Measurements from ENCODE around the gene NAE1.

NAE1 gene

GRCh38 chr16:66849549-66849948 is 18.8 kb upstream of the NAE1 start:
- DNase-seq: no peak

- DNase-seq: no peak
Observed at GRCh38 chr16:66849021-66849420, 18.2 kb upstream of the NAE1 start.

GRCh38 chr16:66848172-66848571 is 17.4 kb upstream of the NAE1 start:
- no peak for DNase-seq

- no peak for DNase-seq
Observed at GRCh38 chr16:66847533-66848067, 16.8 kb upstream of the NAE1 start.

- DNase-seq: no peak
Observed at GRCh38 chr16:66846831-66847230, 16.1 kb upstream of the NAE1 start.

- DNase-seq: no peak
Observed at GRCh38 chr16:66846266-66846665, 15.5 kb upstream of the NAE1 start.

GRCh38 chr16:66845791-66846221 is 15.0 kb upstream of the NAE1 start:
- no peak for DNase-seq

GRCh38 chr16:66845080-66845410 is 14.3 kb upstream of the NAE1 start:
- no peak for DNase-seq

- DNase-seq: no peak
Observed at GRCh38 chr16:66844342-66845079, 13.7 kb upstream of the NAE1 start, which contains the start of gene CA7. Gene CA7, plus strand, starts transcription at chr16:66844414. Its CDS starts 74 bp downstream, at chr16:66844488.

GRCh38 chr16:66844009-66844341 is 13.2 kb upstream of the NAE1 start:
- DNase-seq: no peak

GRCh38 chr16:66843191-66843590 is 12.4 kb upstream of the NAE1 start:
- DNase-seq: no peak

- no peak for DNase-seq
Observed at GRCh38 chr16:66842765-66843164, 12.0 kb upstream of the NAE1 start.

- no peak for DNase-seq
Observed at GRCh38 chr16:66841366-66841765, 10.6 kb upstream of the NAE1 start.

GRCh38 chr16:66840883-66841282 is 10.1 kb upstream of the NAE1 start:
- DNase-seq: no peak

GRCh38 chr16:66834746-66835145 is 4.0 kb upstream of the NAE1 start:
- DNase-seq: no peak

- DNase-seq: no peak
Observed at GRCh38 chr16:66832661-66833305, 2.0 kb upstream of the NAE1 start.

- DNase-seq: no peak
Observed at GRCh38 chr16:66832190-66832589, 1.4 kb upstream of the NAE1 start.

GRCh38 chr16:66824006-66824405 is 6.8 kb downstream of the NAE1 start:
- no peak for DNase-seq

- no peak for DNase-seq
Observed at GRCh38 chr16:66814734-66815133, 16.0 kb downstream of the NAE1 start.

GRCh38 chr16:66811043-66811442 is 19.7 kb downstream of the NAE1 start:
- DNase-seq: no peak

GRCh38 chr16:66810391-66810790 is 20.4 kb downstream of the NAE1 start:
- no peak for DNase-seq

- DNase-seq: no peak
Observed at GRCh38 chr16:66809765-66810164, 21.0 kb downstream of the NAE1 start.

GRCh38 chr16:66802159-66802558 is 28.6 kb downstream of the NAE1 start:
- no peak for DNase-seq

GRCh38 chr16:66801320-66802105 is 29.3 kb downstream of the NAE1 start, which contains the start of gene TERB1:
Gene TERB1, minus strand, starts transcription at chr16:66801584. Its CDS starts 4,786 bp downstream, at chr16:66796798.
- no peak for DNase-seq
